ENCODE results near the gene GKN2.

GKN2 gene

DNA sequence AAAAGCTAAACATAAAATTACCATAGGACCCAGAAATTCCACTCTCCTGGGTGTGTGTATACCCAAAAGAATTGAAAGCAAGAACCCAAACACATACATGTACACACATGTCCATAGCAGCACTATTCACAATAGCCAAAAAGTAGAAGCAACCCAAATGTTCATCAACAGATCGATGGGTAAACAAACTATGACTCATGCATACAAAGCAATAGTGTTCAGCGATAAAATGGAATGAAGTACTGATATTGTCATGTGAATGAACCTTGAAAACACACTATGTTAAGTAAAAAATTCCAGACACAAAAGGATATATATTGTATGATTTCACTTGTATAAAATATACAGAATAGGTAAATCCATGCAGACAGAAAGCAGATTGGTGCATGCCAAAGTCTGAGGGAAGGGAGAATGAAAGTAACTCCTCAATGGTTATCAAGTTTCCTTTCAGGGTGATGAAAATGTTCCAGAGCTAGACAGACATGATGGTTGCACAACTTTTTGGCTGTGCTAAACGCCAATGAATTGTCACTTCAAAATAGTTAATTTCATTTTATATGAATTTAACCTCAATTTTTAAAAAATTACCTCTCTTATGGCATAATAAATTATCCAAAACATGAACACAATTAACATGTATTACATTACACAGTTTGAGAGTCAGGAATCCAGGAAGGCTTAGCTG is 35.5 kb downstream of the GKN2 start:
- Histone ChIP-seq H3K9me3 (ENCODE audit: control insufficient read depth in 1 of 2, low read length in 2 of 2) (no peaks in the 10 kb centered on the region), H3K4me3 (ENCODE audit: low read depth in 1 of 2, low read length in 2 of 2) (no peak overlapping the region), H3K27ac (ENCODE audit: low read length) (no peak overlapping the region), H3K27me3 (ENCODE audit: low read depth, low read length) (no peaks in the 10 kb centered on the region), H3K36me3 (ENCODE audit: control insufficient read depth in 1 of 2, insufficient read depth in 2 of 2, low read length in 2 of 2) (no peaks in the 10 kb centered on the region), H3K4me1 (ENCODE audit: control insufficient read depth in 1 of 2, insufficient read depth in 2 of 2, low read length in 2 of 2) (no peaks in the 10 kb centered on the region)

GRCh38 chr2:68916226-68916625 is 36.5 kb downstream of the GKN2 start:
- Histone ChIP-seq H3K36me3 (ENCODE audit: control insufficient read depth in 1 of 2, insufficient read depth in 2 of 2, low read length in 2 of 2) (no peaks in the 10 kb centered on the region), H3K27ac (ENCODE audit: low read length) (no peak overlapping the region)

GRCh38 chr2:68915393-68915792 is 37.3 kb downstream of the GKN2 start:
- no peak overlapping the region for H3K4me3 ChIP-seq (ENCODE audit: low read depth in 1 of 2, low read length in 2 of 2)
- H3K36me3 ChIP-seq (ENCODE audit: control insufficient read depth in 1 of 2, insufficient read depth in 2 of 2, low read length in 2 of 2): no peaks in the 10 kb centered on the region
- H3K9me3 ChIP-seq (ENCODE audit: control insufficient read depth in 1 of 2, low read length in 2 of 2): no peaks in the 10 kb centered on the region
- no peak overlapping the region for H3K27ac ChIP-seq (ENCODE audit: low read length)
- H3K4me1 ChIP-seq (ENCODE audit: control insufficient read depth in 1 of 2, insufficient read depth in 2 of 2, low read length in 2 of 2): no peaks in the 10 kb centered on the region
- H3K27me3 ChIP-seq (ENCODE audit: low read depth, low read length): no peaks in the 10 kb centered on the region

More at GRCh38 chr2:68916226-68916625, 36.5 kb downstream of the GKN2 start:
- Histone ChIP-seq H3K27me3 (ENCODE audit: low read depth, low read length) (no peaks in the 10 kb centered on the region), H3K9me3 (ENCODE audit: control insufficient read depth in 1 of 2, low read length in 2 of 2) (no peaks in the 10 kb centered on the region), H3K4me3 (ENCODE audit: low read depth in 1 of 2, low read length in 2 of 2) (no peak overlapping the region), H3K4me1 (ENCODE audit: control insufficient read depth in 1 of 2, insufficient read depth in 2 of 2, low read length in 2 of 2) (no peaks in the 10 kb centered on the region)

DNA sequence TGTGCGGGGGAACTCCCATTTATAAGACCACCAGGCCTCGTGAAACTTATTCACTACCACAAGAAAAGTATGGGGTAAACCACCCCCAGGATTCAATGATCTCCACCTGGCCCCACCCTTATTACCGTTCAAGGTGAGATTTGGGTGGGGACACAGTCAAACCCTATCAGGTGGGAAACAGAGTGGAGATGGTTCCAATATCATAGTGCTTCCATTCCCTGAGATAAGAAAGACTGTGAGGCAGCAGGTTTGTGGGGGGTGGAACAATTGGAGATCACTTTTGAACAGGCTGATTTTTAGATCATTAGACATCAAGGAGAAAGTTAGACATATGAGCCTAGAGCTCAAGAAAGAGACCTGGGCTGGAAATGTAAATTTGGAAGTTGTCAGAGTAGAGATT is 39.3 kb downstream of the GKN2 start:
- H3K27ac ChIP-seq (ENCODE audit: low read length): no peak overlapping the region
- no peaks in the 10 kb centered on the region for H3K27me3 ChIP-seq (ENCODE audit: low read depth, low read length)
- no peaks in the 10 kb centered on the region for H3K36me3 ChIP-seq (ENCODE audit: control insufficient read depth in 1 of 2, insufficient read depth in 2 of 2, low read length in 2 of 2)
- no peak overlapping the region for H3K4me3 ChIP-seq (ENCODE audit: low read depth in 1 of 2, low read length in 2 of 2)
- no peaks in the 10 kb centered on the region for H3K9me3 ChIP-seq (ENCODE audit: control insufficient read depth in 1 of 2, low read length in 2 of 2)
- H3K4me1 ChIP-seq (ENCODE audit: control insufficient read depth in 1 of 2, insufficient read depth in 2 of 2, low read length in 2 of 2): peaks cover 6 to 9% of the 10 kb centered on the region in 2 donors

DNA sequence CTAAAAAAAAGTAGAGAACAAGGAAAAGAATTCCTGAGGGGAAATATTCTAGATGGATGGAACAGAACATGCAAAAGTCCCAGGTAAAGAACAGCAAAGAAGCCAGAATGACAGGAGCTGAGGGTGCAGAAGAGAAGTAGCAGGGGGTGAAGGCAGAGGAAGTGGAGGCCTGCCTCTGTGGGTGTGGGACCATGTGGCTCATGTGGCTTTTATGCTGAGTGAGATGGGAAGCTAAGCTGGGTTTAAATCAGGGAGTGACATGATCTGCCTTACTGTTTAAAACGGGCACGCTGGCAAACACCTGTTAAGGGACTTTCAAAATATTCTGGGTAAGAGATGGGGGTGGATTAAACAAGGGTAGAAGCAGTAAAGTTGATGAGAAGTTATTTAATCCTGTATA is 40.0 kb downstream of the GKN2 start:
- Histone ChIP-seq H3K4me3 (ENCODE audit: low read depth in 1 of 2, low read length in 2 of 2) (no peak overlapping the region), H3K4me1 (ENCODE audit: control insufficient read depth in 1 of 2, insufficient read depth in 2 of 2, low read length in 2 of 2) (peaks cover 9 to 11% of the 10 kb centered on the region in 2 donors), H3K36me3 (ENCODE audit: control insufficient read depth in 1 of 2, insufficient read depth in 2 of 2, low read length in 2 of 2) (no peaks in the 10 kb centered on the region), H3K27me3 (ENCODE audit: low read depth, low read length) (no peaks in the 10 kb centered on the region), H3K27ac (ENCODE audit: low read length) (no peak overlapping the region), H3K9me3 (ENCODE audit: control insufficient read depth in 1 of 2, low read length in 2 of 2) (no peaks in the 10 kb centered on the region)

- H3K4me1 ChIP-seq (ENCODE audit: control insufficient read depth in 1 of 2, insufficient read depth in 2 of 2, low read length in 2 of 2): peaks cover 9 to 11% of the 10 kb centered on the region in 2 donors
- H3K27me3 ChIP-seq (ENCODE audit: low read depth, low read length): no peaks in the 10 kb centered on the region
- H3K27ac ChIP-seq (ENCODE audit: low read length): no peak overlapping the region
- no peaks in the 10 kb centered on the region for H3K36me3 ChIP-seq (ENCODE audit: control insufficient read depth in 1 of 2, insufficient read depth in 2 of 2, low read length in 2 of 2)
- no peaks in the 10 kb centered on the region for H3K9me3 ChIP-seq (ENCODE audit: control insufficient read depth in 1 of 2, low read length in 2 of 2)
- H3K4me3 ChIP-seq (ENCODE audit: low read depth in 1 of 2, low read length in 2 of 2): no peak overlapping the region
Measured at GRCh38 chr2:68912111-68912510, 40.6 kb downstream of the GKN2 start.

DNA sequence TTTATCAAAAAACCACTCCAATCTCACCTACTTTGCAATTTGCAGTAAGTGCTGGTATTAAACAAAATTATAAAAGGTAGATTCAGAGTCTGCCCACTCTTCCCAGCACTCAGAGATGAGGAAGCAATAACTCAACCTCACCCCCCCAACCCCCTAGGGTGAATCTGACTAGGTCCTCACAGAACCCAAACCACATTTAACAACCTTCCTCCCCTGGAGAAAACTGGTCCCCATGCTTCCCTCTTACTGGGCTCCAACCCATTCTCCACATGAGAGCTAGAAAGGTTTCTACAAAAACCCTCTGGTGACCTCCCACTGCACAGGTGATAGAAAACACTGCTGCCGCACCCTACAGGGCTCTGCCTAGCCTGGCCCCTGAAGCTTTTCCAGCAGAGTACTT is 41.0 kb downstream of the GKN2 start:
- H3K36me3 ChIP-seq (ENCODE audit: control insufficient read depth in 1 of 2, insufficient read depth in 2 of 2, low read length in 2 of 2): no peaks in the 10 kb centered on the region

GRCh38 chr2:68911246-68911645 is 41.4 kb downstream of the GKN2 start:
- H3K36me3 ChIP-seq (ENCODE audit: control insufficient read depth in 1 of 2, insufficient read depth in 2 of 2, low read length in 2 of 2): no peaks in the 10 kb centered on the region
- H3K9me3 ChIP-seq (ENCODE audit: control insufficient read depth in 1 of 2, low read length in 2 of 2): no peaks in the 10 kb centered on the region
- peaks cover 9 to 11% of the 10 kb centered on the region in 2 donors for H3K4me1 ChIP-seq (ENCODE audit: control insufficient read depth in 1 of 2, insufficient read depth in 2 of 2, low read length in 2 of 2)
- no peaks in the 10 kb centered on the region for H3K27me3 ChIP-seq (ENCODE audit: low read depth, low read length)
- H3K27ac ChIP-seq (ENCODE audit: low read length): no peak overlapping the region
- no peak overlapping the region for H3K4me3 ChIP-seq (ENCODE audit: low read depth in 1 of 2, low read length in 2 of 2)

More for the DNA sequence above, 41.0 kb downstream of the GKN2 start:
- Histone ChIP-seq H3K27me3 (ENCODE audit: low read depth, low read length) (no peaks in the 10 kb centered on the region), H3K9me3 (ENCODE audit: control insufficient read depth in 1 of 2, low read length in 2 of 2) (no peaks in the 10 kb centered on the region), H3K4me1 (ENCODE audit: control insufficient read depth in 1 of 2, insufficient read depth in 2 of 2, low read length in 2 of 2) (peaks cover 9 to 11% of the 10 kb centered on the region in 2 donors), H3K27ac (ENCODE audit: low read length) (no peak overlapping the region), H3K4me3 (ENCODE audit: low read depth in 1 of 2, low read length in 2 of 2) (no peak overlapping the region)

DNA sequence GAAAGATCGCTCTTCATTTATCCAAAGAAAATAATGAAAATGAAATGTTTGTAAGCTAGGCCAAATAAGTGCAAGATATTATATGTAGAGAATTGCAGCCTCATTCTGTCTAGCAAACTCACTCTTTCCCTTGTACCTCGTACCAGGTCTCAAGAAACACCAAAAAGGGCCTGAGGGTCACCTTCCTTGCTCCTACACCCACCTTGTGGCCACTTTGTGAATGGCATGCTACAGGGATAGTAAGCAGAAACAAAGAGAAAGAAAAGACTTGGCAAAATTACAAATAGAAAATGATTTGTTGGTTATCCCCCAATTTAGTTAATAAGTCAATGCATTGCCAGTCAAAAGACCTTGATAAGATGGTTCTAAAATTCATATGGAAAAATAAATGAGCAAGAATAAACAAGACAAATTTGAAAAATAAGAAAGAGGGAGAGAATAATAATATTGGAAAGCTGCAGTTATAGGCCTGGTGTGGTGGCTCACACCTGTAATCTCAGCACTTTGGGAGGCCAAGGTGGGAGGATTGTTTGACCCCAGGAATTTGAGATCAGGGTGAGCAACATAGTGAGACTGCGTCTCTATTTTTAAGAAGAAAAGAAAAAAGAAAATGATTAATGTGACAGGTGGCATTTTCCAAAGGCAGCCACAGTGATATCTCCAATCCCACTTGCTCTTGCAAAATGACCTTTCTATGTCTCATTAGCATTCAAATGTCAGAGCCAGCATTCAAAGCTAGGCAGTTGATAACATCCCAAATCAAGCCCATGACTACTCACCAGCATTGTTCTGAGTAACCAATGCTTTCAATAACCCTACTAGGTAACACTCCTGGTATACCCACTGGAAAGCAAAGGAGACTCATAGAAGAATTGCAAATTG is 42.7 kb downstream of the GKN2 start:
- Histone ChIP-seq H3K4me3 (ENCODE audit: low read depth in 1 of 2, low read length in 2 of 2) (no peak overlapping the region), H3K27me3 (ENCODE audit: low read depth, low read length) (no peaks in the 10 kb centered on the region), H3K4me1 (ENCODE audit: control insufficient read depth in 1 of 2, insufficient read depth in 2 of 2, low read length in 2 of 2) (peaks cover 9 to 11% of the 10 kb centered on the region in 2 donors), H3K27ac (ENCODE audit: low read length) (no peak overlapping the region), H3K9me3 (ENCODE audit: control insufficient read depth in 1 of 2, low read length in 2 of 2) (no peaks in the 10 kb centered on the region), H3K36me3 (ENCODE audit: control insufficient read depth in 1 of 2, insufficient read depth in 2 of 2, low read length in 2 of 2) (no peaks in the 10 kb centered on the region)

GRCh38 chr2:68908392-68908970 is 44.2 kb downstream of the GKN2 start:
- no peaks in the 10 kb centered on the region for H3K9me3 ChIP-seq (ENCODE audit: control insufficient read depth in 1 of 2, low read length in 2 of 2)
- no peaks in the 10 kb centered on the region for H3K36me3 ChIP-seq (ENCODE audit: control insufficient read depth in 1 of 2, insufficient read depth in 2 of 2, low read length in 2 of 2)
- H3K27ac ChIP-seq (ENCODE audit: low read length): peak overlapping the region; percentile 32
- H3K4me3 ChIP-seq (ENCODE audit: low read depth in 1 of 2, low read length in 2 of 2): no peak overlapping the region
- peaks cover 9 to 11% of the 10 kb centered on the region in 2 donors for H3K4me1 ChIP-seq (ENCODE audit: control insufficient read depth in 1 of 2, insufficient read depth in 2 of 2, low read length in 2 of 2)
- no peaks in the 10 kb centered on the region for H3K27me3 ChIP-seq (ENCODE audit: low read depth, low read length)

GRCh38 chr2:68907920-68908253 is 44.8 kb downstream of the GKN2 start:
- no peaks in the 10 kb centered on the region for H3K27me3 ChIP-seq (ENCODE audit: low read depth, low read length)
- no peak overlapping the region for H3K4me3 ChIP-seq (ENCODE audit: low read depth in 1 of 2, low read length in 2 of 2)
- no peaks in the 10 kb centered on the region for H3K36me3 ChIP-seq (ENCODE audit: control insufficient read depth in 1 of 2, insufficient read depth in 2 of 2, low read length in 2 of 2)
- peak overlapping the region; percentile 32 for H3K27ac ChIP-seq (ENCODE audit: low read length)
- H3K9me3 ChIP-seq (ENCODE audit: control insufficient read depth in 1 of 2, low read length in 2 of 2): no peaks in the 10 kb centered on the region
- H3K4me1 ChIP-seq (ENCODE audit: control insufficient read depth in 1 of 2, insufficient read depth in 2 of 2, low read length in 2 of 2): peaks cover 9 to 11% of the 10 kb centered on the region in 2 donors

Measured in muscle layer of duodenum (tissue), 2 donors.